ENCODE results near the gene TNS3. TPM values are rescaled to one million over a fixed set of nuclear protein-coding genes. Genes with fewer than 3 reads are reported as not detected.

TNS3 gene
- total RNA-seq, 1 experiment from 2014 or later, result 9.5 TPM

DNA sequence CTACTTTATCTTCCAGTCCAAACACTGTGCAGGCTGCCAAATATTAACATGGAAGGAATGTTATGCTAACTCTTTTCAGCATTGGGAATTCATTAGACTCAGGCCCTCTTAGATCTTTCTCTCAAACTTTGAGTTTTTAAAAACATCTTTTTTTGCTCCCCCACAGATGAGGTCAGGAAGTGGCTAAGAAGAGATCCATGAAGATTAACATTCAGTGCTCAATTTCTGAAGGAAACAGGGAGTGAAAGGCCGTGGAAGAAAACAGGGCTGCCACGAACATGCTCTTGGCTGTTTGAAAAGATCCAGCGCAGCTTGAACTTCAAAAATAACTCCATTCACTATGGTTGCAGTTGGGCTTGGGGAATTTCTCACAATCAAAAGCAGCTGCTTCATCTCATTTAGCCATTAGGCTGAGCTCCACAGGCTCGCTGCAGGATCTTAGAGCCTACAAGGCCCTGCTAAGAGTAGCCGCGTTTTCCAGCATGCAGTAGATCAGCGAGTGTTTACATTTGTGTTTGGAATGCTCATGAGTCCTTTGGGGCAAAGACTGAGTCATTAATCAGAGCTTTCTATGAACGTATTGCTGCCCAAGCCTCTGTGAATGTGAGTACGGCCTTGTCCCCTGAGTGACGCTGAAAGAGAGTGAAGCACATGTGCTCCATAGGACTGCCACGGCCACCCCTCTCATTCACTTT lies 41.2 kb upstream of the TNS3 start:
- TF ChIP-seq CTCF (conservative IDR thresholded peaks at IDR 0.05), result no peak
- Mint-ChIP-seq H3K4me1 (peaks cover 40 to 41% of the 10 kb centered on the region in 2 experiments), H3K27ac (no peak overlapping the region), H3K27me3 (ENCODE audit: low read depth) (peaks cover 14% of the 10 kb centered on the region), H3K9me3 (no peaks in the 10 kb centered on the region), H3K4me3 (no peak overlapping the region), H3K36me3 (ENCODE audit: insufficient read depth in 1 of 3, low read depth in 3 of 3) (no peaks in the 10 kb centered on the region)
- H4K5ac ChIP-seq (ENCODE audit: insufficient read length, low read depth, low read length), result no peak overlapping the region
- no peak overlapping the region for H2BK120ac ChIP-seq (ENCODE audit: low read depth, low read length, poor library complexity, severe bottlenecking)
- no peak overlapping the region for H2AK5ac ChIP-seq (ENCODE audit: insufficient read length, low read length)
- H4K8ac ChIP-seq (replicated peaks; ENCODE audit: insufficient read length, low read depth, low read length), result no peak overlapping the region
- no peak overlapping the region for H3K4me2 ChIP-seq (ENCODE audit: insufficient read depth, insufficient read length, low read length)
- H3K56ac ChIP-seq (ENCODE audit: insufficient read length, low read depth, low read length), result no peak overlapping the region
- no peak overlapping the region for H2BK5ac ChIP-seq (ENCODE audit: insufficient read length, low read length)
- no peak overlapping the region for H3K18ac ChIP-seq (ENCODE audit: insufficient read length, low read depth, low read length)
- H3K27ac ChIP-seq (ENCODE audit: insufficient read length, low read depth, low read length), result no peak overlapping the region
- H2BK15ac ChIP-seq (ENCODE audit: low read depth, low read length), result no peak overlapping the region
- no peaks in the 10 kb centered on the region for H4K20me1 ChIP-seq (ENCODE audit: control insufficient read depth, insufficient read depth, insufficient read length)
- H3K14ac ChIP-seq (ENCODE audit: insufficient read depth, low read length), result no peak overlapping the region
- no peak overlapping the region for H4K91ac ChIP-seq (ENCODE audit: insufficient read length, low read depth, low read length)
- H3K79me2 ChIP-seq (ENCODE audit: insufficient read depth, low read length), result no peaks in the 10 kb centered on the region
- H2BK12ac ChIP-seq (ENCODE audit: insufficient read length, low read depth, low read length), result no peak overlapping the region
- H3K27me3 ChIP-seq (ENCODE audit: insufficient read depth, low read length), result no peaks in the 10 kb centered on the region
- no peaks in the 10 kb centered on the region for H3K9me3 ChIP-seq (ENCODE audit: control insufficient read depth, low read depth, low read length)
- H3K79me1 ChIP-seq (ENCODE audit: insufficient read depth, low read depth, low read length, poor library complexity, severe bottlenecking), result no peaks in the 10 kb centered on the region
- H2BK20ac ChIP-seq (ENCODE audit: low read depth, low read length, poor library complexity, severe bottlenecking), result no peak overlapping the region
- WGBS (ENCODE audit: extremely low coverage, insufficient read length, low lambda C conversion rate), result no CpG with 5 or more reads among the region's 11 CpGs
- H3T11ph ChIP-seq (ENCODE audit: low read length), result no peak overlapping the region
- H3K4me1 ChIP-seq (ENCODE audit: insufficient read depth, low read length), result peaks cover 2% of the 10 kb centered on the region; the same call in 1 of the 2 replicates
- H3K4ac ChIP-seq (ENCODE audit: low read depth, low read length), result no peak overlapping the region
- DNase-seq, result no peak
- H3K23me2 ChIP-seq (ENCODE audit: insufficient read length, low read depth, low read length, poor library complexity, severe bottlenecking), result no peaks in the 10 kb centered on the region
- no peak overlapping the region for H3K23ac ChIP-seq (ENCODE audit: insufficient read length, low read depth, low read length)
- no peak overlapping the region for H2AFZ ChIP-seq (ENCODE audit: low read length)
- H3K9ac ChIP-seq (ENCODE audit: extremely low read depth, insufficient read length, low read length), result no peak overlapping the region
